Head of caudate nucleus (tissue), 42 donors: ENCODE results near the gene APLF.
A peak's percentile ranks its signal among the peaks of the same experiment; 100 is the strongest.
"Not testable (repeated sequence)": the region's sequence is repeated elsewhere in the genome, so short reads cannot be mapped to it uniquely, and the experiment has no call there.

Experiments used
- DNase-seq, 42 donors: peaks; one replicate each; pipeline versions ENCODE4 v3.0.0 to v3.0.0-alpha.2; 2020 to 2021; ENCODE audit warnings: mixed read lengths in 7 of 42
- intact Hi-C: fragments of 100-400 bp; cut with DNase I; formaldehyde crosslinking; loops from one replicate; pipeline ENCODE4 v1.15.0; 2022

Gene APLF

DNA sequence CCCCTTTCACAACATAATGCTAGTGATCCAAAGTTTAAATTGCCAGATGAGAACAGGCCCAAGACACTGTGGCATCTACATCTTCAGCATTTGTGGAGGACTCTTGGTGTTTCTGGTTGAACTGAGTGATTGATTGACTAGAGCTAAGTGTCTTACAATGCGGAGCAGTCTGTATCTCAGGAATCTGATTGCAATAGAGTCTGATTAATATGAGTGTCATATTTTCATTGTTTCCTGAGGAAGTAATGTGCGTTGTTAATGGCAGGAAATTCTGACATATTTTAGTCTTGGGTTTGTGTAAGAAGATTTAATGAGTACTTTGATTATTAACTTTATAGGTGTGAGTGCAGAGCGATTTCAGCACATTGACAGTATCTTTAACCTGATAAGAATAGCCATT lies 94.0 kb downstream of the APLF start:
- intact Hi-C loops = no loop called here
- no peak for DNase-seq

DNA sequence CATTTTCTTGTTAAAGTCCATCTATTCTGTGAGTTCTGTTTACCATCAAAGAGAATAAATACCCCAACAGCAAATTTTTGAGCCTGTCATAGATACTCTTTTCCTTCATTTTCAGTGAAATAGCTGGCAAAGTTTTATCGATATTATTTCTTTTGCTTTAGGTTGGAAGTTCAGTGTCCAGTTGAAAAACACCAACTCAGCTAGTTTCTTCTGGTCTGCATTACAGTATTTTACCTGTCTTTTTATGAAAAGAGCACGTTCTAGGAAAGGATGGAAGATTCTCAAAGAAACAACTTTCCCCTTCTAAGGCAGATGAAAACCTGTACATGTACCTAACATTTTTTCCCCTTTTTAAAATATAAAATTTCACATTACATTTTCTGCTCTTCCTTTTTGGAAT lies 95.5 kb downstream of the APLF start:
- intact Hi-C loops = no loop called here
- DNase-seq = no peak

DNA sequence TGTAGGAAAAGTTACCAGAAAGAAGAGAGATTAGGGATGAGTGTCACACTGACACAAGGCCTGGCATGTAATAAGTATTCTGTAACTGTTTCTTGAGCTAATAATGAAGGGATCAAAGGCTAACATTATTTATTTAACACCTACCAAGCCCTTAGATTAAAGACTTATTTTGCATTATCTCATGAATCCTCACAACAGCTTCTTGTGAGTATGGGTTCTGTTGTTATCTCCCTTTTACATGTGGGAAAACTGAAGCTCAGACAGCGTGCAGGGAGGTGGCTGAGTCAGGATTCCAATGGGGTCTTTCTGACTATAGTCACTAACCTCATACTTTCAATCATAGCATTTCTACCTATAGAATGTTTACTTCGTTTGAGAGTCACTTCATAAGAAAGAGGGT lies 97.0 kb downstream of the APLF start:
- intact Hi-C loops = no loop called here
- DNase-seq = no peak

DNA sequence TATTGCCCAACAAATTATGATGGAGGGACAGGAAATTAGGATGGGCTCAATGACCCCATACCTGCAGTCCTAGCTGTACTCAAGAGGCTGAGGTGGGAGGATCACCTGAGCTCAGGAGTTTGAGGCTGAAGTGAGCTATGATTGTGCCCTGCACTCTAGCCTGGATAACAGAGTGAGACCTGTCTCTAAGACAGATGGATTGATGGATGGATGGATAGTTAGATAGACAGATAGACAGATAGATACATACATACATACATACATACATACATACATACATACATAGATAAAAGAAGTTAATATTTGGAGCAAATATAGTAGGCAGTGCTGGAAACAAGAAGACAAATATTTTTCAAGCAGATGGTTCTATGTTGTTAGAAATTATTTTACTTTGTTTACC lies 97.9 kb downstream of the APLF start:
- intact Hi-C loops = no loop called here
- no peak for DNase-seq

DNA sequence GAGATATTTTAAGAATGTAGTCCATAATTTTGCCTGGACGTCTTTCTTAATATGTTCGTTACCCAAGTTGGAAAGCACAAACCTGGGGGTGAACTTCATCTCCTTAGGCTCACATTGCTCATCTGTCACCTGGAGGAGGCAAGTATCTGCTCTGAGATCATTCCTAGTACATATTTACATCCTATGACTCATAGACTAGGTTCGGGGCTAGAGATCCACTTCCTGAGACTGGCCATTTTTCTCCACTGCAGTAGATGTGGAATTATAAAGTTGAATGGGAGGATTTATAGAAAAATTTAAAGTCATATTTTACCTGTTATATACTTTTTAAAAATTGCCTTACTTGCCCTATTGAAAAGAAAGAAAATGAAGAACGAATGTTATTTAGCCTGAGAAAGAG lies 98.5 kb downstream of the APLF start:
- no peak for DNase-seq
- intact Hi-C loops = no loop called here

GRCh38 chr2:68566362-68566761 lies 99.0 kb downstream of the APLF start:
- intact Hi-C loops = no loop called here
- no peak for DNase-seq

GRCh38 chr2:68568116-68568515 lies 100.7 kb downstream of the APLF start:
- intact Hi-C loops = no loop called here
- DNase-seq = no peak

GRCh38 chr2:68569604-68570003 lies 102.2 kb downstream of the APLF start:
- intact Hi-C loops = no loop called here
- DNase-seq = no peak

DNA sequence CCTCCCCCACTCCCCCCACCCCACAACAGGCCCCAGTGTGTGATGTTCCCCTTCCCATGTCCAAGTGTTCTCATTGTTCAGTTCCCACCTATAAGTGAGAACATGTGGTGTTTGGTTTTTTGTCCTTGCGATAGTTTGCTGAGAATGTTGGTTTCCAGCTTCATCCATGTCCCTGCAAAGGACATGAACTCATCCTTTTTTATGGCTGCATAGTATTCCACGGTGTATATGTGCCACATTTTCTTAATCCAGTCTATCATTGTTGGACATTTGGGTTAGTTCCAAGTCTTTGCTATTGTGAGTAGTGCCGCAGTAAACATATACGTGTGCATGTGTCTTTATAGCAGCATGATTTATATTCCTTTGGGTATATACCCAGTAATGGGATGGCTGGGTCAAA lies 103.0 kb downstream of the APLF start:
- DNase-seq, intact Hi-C loops: not testable (repeated sequence)

DNA sequence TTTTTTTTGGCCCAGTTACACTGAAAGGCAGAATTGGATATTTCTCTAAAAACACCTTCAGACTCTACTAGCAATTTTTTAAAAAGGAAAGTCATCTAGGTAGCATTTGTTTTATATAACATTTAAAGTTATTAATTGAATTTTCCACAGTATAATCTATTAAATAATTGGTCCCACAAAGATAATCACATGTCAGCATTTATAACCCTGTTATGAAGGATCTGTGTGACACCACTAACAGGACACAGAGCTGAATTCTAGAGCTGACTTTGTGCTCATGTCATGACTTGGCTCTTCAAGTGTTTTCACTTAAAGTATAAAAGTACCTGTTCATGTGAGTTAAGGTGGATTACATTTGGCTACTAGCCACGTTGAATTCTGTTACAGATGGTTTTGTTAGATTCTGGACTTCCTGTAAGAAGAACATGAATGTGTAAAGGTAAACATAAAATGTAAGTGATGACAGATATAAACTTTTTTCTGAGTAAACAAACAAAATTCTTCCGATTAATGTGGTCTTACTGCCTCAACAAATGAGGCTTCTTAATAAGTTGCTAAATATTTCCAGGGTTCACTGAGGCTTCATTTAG lies 106.9 kb downstream of the APLF start:
- DNase-seq = no peak
- intact Hi-C loops = no loop called here

GRCh38 chr2:68577183-68577582 lies 109.8 kb downstream of the APLF start:
- intact Hi-C loops = no loop called here
- no peak for DNase-seq

DNA sequence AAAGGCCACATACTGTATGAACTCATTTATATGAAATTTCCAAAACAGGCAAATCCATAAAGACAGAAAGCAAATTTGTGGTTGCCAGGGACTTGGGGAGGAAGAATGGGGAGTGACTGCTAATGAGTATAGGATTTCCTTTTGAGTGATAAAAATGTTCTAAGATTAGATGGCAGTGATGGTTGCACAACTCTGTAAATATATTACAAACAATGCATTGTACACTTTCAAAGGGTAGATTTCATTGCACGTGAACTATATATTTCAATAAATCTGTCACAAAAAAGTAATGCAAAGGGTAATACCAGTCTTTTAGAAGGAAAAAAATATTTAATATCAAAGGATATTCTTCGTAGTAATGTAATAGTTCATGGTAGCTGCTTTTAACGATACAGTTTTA lies 112.3 kb downstream of the APLF start:
- intact Hi-C loops = no loop called here
- no peak for DNase-seq

DNA sequence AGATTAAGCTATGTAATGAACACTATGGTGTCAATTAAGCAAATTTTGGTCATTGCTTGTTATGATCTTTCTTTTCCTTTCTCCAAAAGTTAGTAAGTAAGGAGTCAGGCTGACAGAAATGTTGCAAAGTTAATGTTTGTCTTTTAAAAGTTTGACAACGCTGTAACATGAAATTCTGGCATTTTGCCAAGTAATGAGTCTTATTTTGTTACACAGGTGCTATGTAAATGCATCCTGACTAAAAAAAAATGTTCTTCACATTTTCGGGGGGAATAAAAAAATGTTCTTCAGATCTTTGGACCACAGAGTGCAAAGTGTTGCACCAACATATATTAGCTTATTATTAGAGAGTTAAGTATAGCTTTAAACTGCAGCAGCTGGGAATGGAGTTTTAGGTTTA lies 121.2 kb downstream of the APLF start:
- intact Hi-C loops = no loop called here
- no peak for DNase-seq

DNA sequence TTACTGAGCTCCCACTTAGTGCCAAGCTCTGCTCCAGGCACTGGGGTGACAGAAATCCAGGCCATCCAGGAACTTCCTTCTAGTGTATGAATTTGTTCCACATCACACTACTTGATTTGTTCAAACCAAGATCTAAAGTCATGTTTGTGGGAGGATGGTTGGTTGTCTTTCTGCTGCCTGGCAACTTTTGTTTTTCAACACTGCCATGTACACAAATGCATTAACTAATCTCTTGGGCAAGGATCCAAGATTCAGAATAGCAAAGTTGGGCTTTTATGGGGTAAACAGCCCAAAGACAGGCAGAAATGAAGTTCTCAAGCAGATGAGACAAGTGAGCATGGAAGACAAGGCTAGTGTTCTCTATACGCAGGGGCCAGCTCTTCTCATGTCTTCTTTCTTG lies 122.6 kb downstream of the APLF start:
- intact Hi-C loops = no loop called here
- no peak for DNase-seq

DNA sequence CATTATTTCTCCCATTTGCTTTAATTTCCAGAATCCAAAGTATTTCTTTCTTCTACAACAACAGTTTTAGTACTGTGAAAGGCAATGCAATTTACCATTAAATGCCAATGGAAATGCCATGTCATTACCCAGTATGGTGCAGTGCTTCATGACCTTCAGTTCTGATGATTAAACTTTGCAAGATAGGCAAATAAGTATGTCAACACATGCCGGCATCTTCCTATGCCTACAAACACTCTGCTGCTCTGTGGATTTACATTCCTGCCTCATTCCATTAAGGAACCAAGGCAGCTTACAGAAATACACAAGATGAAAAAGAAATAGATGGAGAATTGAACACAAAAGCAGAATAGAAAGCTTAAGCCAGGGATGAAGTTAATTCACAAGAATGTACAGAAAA lies 123.3 kb downstream of the APLF start:
- DNase-seq = no peak
- intact Hi-C loops = no loop called here

GRCh38 chr2:68591225-68591624 lies 123.8 kb downstream of the APLF start:
- intact Hi-C loops = no loop called here
- DNase-seq = no peak

- intact Hi-C loops = no loop called here
These were observed 126.7 kb downstream of the APLF start for GRCh38 chr2:68594041-68594440.

GRCh38 chr2:68594674-68595492 lies 127.5 kb downstream of the APLF start:
- intact Hi-C loops = no loop called here
- DNase-seq = peak in 9 of 42 donors; percentile 2 to 53 (median 10)

More at GRCh38 chr2:68594041-68594440, 126.7 kb downstream of the APLF start:
- DNase-seq = no peak

DNA sequence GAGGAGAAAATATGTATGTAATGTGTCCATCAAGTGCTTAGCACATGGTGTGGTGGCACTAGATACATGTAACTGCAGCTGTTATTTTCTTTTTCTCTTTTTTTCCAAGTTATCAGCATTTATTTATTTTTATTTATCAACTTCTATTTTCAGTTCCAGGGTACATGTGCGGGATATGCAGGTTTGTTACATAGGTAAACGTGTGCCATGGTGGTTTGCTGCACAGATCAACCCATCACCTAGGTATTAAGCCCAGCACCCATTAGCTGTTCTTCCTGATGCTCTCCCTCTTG lies 128.1 kb downstream of the APLF start:
- DNase-seq, intact Hi-C loops: not testable (repeated sequence)

- DNase-seq, intact Hi-C loops: not testable (repeated sequence)
These were observed 133.1 kb downstream of the APLF start for GRCh38 chr2:68600495-68600894.

DNA sequence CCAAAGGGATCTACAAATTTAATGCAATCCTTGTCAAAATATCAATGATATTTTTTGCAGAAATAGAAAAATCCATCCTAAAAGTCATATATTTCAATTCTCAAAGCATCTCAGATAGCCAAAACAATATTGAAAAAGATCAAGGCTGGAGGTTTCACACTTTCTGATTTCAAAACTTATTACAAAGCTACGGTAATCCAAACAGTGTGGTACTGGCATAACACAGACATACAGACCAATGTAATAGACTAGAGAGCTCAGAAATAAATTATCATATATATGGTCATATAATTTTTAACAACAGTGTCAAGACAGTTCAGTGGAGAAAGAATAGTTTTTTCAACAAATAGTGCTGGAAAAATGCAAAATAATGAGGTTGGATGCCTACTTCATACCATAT lies 135.7 kb downstream of the APLF start:
- DNase-seq = no peak
- intact Hi-C loops = no loop called here
